IPS-11a (cell line): ENCODE measurements around the gene TLDC2.
"Not testable (repeated sequence)": the region's sequence is repeated elsewhere in the genome, so short reads cannot be mapped to it uniquely, and the experiment has no call there.

Source experiments
- H3K4me3 ChIP-seq: one replicate; pipeline ENCODE4 v1.5.1; 2013; ENCODE audit warnings: low read depth, low read length, control low read depth

Gene TLDC2

DNA sequence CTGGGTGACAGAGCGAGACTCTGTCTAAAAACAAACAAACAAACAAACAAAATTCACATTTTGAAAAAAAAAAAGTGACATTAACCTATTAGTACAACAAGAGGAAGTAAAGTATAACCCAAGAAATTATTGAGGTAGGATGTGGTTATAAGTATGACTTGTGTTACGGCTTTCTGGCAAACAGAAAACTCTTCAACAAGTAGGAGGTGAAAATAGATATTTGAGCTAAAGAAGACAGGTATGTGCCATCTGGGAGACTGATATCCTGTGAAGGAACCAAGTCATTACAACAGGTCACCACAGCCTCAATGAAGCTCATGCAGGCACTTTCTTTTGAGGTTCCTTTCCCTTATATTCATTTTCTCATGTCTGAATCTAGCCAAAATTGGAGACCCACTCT lies 28.8 kb downstream of the TLDC2 start:
- H3K4me3 ChIP-seq: no peak overlapping the region

DNA sequence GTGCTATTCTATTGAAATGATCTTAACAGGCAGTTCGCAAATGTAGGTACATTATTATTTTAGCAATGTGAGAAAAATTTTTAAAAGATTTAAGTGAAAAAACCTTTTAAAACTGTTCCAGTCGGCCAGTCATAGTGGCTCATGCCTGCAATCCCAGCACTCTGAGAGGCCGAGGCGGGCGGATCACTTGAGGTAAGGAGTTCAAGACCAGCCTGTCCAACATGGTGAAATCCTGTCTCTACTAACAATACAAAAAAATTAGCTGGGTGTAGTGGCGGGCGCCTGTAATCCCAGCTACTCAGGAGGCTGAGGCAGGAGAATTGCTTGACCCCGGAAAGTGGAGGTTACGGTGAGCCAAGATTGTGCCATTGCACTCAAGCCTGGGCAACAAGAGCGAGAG lies 29.6 kb downstream of the TLDC2 start:
- H3K4me3 ChIP-seq: not testable (repeated sequence)

GRCh38 chr20:36906086-36906485 lies 30.1 kb downstream of the TLDC2 start:
- H3K4me3 ChIP-seq: not testable (repeated sequence)

DNA sequence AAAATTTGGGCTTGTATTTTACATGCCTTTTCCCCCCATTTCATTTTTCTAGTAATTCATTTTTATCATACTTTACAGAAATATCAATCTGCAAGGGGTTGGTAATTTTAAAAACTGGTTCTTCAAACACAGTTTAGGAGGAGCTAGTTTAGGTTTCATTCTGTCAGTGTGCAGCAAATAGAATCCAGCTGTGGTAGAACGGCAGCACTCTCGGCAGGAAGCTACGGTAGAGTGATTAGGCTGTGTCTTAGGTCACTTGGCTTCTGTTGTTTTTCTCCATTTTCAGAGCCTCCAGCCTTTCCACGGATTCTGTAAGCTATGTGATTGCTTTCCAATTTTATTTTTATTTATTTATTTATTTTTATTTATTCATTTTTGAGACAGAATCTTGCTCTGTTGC lies 32.7 kb downstream of the TLDC2 start:
- no peak overlapping the region for H3K4me3 ChIP-seq

DNA sequence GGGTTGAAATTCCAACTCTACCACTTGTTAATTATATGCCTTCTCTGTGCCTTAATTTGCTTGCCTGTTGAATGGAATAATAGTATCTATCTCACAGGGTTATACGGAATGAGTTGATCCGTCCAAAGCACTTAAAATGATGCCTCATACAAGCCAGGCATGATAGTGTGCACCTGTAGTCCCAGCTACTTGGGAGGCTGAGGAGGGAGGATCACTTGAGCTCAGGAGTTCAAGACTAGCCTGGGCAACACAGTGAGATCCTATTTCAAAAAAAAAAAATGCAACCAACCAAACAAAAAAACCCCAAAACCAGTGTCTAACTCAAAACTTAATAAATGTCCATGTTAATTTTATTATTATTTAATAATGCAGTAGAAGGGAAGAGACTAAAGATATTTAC lies 40.3 kb downstream of the TLDC2 start:
- H3K4me3 ChIP-seq: no peak overlapping the region

GRCh38 chr20:36917240-36917639 lies 41.3 kb downstream of the TLDC2 start:
- no peak overlapping the region for H3K4me3 ChIP-seq

DNA sequence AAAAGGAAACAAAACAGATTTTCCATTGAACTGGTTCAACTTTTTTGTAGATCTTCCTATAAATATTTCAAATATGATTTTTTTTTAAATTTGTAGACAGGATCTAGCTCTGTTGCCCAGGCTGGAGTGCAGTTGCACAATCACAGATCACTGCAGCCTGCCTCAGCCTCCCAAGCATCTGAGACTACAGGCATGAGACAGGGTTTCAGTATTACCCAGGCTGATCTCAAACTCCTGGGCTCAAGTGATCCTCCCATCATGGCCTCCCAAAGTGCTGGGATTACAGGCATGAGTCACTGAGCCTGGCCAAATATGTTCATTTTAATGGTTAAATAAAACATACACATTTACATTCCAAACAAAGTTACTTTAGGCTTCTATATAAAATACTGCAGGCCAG lies 42.0 kb downstream of the TLDC2 start:
- H3K4me3 ChIP-seq: no peak overlapping the region

DNA sequence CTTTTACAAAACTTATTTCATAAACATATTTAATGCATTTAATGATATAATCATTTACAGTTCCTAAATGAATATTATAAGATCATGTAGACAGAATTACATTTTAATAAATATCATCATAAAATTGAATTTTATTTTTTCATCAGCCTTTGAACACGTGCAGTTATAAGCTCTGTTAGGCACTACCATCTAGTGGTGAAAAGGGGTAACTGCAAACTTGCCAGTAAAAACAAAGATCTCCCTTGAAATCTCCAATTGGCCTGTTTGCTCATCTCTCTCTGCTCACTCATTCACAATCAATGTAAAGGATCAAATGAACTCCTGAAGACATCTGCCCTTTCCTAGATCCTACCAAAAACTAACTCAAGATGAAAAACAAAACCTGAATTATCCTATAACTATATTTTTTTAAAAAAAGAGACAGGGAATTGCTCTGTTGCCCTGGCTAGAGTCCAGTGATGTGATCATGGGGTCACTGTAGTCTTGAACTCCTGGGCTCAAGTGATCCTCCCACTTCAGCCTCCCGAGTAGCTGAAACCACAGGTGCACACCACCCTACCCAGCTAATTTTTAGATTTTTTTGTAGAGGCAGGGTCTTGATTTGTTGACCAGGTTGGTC lies 43.9 kb downstream of the TLDC2 start:
- no peak overlapping the region for H3K4me3 ChIP-seq

DNA sequence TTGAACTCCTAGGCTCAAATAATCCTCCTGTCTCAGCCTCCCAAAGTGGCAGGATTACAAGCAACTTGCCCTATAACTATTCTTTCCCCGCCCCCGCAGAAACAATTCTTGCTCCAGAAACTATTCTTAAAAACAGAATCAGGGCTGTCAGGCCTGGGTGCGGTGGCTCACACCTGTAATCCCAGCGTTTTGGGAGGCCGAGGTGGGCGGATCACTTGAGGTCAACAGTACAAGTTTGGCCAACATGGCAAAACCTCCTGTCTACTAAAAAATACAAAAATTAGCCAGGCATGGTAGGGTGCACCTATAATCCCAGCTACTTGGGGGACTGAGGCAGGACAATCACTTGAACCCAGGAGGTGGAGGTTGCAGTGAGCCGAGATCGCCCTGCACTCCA lies 44.4 kb downstream of the TLDC2 start:
- no peak overlapping the region for H3K4me3 ChIP-seq

DNA sequence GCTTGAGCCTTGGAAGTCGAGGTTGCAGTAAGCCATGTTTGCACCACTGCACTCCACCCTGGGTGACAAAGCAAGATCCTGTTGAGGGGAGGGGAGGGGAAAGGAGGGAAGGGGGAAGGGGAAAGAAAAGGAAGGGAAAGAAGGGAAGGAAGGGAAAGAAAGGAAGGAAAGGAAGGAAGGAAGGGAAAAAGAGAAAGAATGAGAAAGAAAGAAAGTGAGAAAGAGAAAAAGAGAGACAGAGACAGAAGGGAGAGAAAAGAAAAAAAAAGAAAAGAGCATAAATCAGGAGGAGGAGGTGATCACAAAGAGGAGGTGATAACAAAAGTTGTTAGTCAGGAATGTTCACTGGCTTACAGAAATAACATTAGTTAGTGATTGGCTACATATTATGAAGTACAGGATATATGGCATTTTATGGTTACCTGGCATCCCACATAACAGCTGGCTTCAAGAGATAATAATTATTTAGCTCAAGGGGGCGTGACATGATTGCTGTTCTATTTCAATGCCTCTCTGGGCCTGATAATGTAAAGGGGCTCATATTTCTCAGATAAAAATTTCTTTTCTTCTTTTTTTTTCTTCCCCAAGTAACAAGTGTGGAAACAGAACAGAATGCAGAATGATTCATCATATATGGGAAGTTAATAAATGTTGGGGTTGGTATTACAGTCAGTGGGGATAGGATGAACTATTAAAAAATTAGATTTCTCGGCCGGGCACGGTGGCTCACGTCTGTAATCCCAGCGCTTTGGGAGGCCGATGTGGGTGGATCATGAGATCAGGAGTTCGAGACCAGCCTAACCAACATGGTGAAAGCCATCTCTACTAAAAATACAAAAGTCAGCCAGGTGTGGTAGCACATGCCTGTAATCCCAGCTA lies 48.5 kb downstream of the TLDC2 start:
- no peak overlapping the region for H3K4me3 ChIP-seq

GRCh38 chr20:36925234-36925633 lies 49.3 kb downstream of the TLDC2 start:
- H3K4me3 ChIP-seq: no peak overlapping the region

- H3K4me3 ChIP-seq: no peak overlapping the region
Observed at GRCh38 chr20:36926653-36927200, 50.8 kb downstream of the TLDC2 start.

DNA sequence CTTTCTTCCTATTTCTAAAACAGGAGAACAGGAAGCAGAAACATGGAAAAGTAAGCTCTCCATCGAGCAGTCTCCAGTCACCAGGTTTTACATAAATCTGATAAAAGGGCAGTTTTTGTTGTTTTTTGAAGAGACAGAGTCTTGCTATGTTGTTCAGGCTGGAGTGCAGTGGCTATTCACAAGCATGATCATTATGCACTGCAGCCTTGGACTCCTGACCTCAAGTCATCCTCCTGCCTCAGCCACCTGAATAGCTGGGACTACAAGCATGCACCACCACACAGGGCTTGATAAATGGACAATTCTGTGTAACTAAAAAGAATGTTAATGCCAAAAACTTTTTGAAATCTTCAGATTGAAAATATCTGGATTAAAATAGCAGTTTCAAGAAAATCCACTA lies 51.8 kb downstream of the TLDC2 start:
- H3K4me3 ChIP-seq: no peak overlapping the region

DNA sequence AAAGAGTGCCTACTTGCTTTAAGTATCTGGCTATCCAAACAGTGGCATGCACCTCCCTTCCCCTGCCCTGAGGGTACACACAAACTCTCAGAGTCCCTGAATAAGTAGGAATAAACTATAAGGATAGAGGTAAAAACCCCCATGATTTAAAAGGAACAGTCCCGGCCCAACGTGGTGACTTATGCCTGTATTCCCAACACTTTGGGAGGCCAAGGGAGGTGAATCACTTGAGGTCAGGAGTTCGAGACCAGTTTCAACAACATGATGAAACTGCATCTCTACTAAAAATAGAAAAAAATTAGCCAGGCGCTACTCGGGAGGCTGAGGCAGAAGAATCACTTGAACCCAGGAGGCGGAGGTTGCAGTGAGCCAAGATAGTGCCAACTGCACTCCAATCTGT lies 53.4 kb downstream of the TLDC2 start:
- no peak overlapping the region for H3K4me3 ChIP-seq

- H3K4me3 ChIP-seq: no peak overlapping the region
Observed at GRCh38 chr20:36929691-36930090, 53.8 kb downstream of the TLDC2 start.

DNA sequence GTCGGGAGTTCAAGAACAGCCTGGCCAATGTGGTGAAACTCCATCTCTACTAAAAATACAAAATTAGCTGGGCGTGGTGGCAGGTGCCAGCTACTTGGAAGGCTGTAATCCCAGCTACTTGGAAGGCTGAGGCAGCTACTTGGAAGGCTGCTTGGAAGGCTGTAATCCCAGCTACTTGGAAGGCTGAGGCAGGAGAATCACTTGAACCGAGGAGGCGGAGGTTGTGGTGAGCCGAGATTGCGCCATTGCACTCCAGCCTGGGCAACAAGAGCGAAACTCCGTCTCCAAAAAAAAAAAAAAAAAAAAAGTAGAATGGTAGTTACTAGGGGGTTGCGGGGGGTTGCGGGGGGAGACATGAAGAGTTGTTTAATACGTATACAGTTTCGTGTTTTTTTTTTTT lies 56.1 kb downstream of the TLDC2 start:
- not testable (repeated sequence) for H3K4me3 ChIP-seq

GRCh38 chr20:36932476-36933426 lies 56.8 kb downstream of the TLDC2 start:
- no peak overlapping the region for H3K4me3 ChIP-seq

DNA sequence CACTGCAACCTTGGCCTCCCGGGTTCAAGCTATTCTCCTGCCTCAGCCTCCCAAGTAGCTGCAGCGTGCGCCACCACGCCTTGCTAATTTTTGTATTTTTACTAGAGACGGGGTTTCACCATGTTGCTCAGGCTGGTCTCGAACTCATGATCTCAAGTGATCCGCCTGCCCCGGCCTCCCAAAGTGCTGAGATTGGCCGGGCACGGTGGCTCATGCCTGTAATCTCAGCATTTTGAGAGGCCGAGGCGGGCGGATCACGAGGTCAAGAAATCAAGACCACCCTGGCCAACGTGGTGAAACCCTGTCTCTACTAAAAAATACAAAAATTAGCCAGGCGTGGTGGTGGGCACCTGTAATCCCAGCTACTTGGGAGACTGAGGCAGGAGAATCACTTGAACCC lies 57.6 kb downstream of the TLDC2 start:
- H3K4me3 ChIP-seq: not testable (repeated sequence)

DNA sequence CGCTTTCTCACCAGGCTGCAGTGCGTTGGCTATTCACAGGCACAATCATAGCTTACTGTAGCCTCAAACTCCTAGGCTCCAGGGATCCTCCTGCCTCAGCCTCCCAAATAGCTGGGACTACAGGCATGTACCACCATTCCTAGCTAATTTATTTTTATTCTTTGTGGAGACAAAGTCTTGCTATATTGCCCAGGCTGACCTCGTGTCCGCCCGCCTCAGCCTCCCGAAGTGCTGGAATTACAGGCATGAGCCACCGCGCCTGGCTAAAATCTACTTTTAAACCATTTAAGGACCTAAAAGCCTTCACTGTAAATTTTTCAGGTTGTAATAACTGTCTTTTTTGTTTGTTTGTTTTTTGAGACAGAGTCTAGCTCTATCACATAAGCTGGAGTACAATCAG lies 60.4 kb downstream of the TLDC2 start:
- no peak overlapping the region for H3K4me3 ChIP-seq

DNA sequence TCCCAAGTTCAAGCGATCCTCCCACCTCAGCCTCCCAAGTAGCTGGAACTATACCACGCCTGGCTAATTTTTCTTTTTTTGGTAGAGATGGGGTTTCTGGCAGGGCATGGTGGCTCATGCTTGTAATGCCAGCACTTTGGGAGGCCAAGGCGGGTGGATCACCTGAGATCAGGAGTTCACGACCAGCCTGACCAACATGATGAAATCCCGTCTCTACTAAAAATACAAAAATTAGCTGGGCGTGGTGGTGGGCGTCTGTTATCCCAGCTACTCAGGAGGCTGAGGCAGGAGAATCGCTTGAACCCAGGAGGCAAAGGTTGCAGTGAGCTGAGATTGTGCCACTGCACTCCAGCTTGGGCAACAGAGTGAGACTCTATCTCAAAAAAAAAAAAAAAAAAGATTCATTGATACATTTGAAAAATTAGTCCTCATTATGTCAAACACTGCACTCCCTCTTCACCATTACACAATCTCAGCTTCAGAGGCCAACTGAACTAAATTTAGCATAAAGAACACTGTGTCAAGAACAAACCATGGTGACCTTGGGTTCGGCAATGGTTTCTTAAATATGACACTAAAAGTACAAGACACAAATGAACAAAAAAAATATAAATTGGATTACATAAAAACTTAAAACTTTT lies 60.9 kb downstream of the TLDC2 start:
- H3K4me3 ChIP-seq: not testable (repeated sequence)

DNA sequence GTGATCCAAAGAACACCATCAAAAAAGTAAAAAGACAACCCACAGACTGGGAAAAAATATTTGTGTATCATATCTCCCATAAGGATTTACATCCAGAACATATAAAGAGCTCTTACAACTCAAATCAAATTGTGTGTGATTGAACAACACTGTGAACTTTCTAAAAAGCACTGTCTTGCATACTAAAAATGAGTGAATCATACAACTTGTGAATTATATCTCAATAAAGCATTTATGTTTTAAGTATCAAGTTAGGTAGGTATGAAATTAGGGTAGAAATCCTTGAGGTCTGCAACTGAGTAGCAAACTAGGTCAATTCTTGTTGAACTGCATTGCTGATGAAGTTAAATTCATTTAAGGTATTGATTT lies 61.4 kb downstream of the TLDC2 start:
- no peak overlapping the region for H3K4me3 ChIP-seq
